Measurements from ENCODE around the gene TUT1.
"Not testable (repeated sequence)": the region's sequence is repeated elsewhere in the genome, so short reads cannot be mapped to it uniquely, and the experiment has no call there.

Gene TUT1, protein sequence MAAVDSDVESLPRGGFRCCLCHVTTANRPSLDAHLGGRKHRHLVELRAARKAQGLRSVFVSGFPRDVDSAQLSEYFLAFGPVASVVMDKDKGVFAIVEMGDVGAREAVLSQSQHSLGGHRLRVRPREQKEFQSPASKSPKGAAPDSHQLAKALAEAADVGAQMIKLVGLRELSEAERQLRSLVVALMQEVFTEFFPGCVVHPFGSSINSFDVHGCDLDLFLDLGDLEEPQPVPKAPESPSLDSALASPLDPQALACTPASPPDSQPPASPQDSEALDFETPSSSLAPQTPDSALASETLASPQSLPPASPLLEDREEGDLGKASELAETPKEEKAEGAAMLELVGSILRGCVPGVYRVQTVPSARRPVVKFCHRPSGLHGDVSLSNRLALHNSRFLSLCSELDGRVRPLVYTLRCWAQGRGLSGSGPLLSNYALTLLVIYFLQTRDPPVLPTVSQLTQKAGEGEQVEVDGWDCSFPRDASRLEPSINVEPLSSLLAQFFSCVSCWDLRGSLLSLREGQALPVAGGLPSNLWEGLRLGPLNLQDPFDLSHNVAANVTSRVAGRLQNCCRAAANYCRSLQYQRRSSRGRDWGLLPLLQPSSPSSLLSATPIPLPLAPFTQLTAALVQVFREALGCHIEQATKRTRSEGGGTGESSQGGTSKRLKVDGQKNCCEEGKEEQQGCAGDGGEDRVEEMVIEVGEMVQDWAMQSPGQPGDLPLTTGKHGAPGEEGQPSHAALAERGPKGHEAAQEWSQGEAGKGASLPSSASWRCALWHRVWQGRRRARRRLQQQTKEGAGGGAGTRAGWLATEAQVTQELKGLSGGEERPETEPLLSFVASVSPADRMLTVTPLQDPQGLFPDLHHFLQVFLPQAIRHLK

GRCh38 chr11:62591448-62592145, at the start of gene TUT1:
TUT1 (minus strand) TSS chr11:62591523; CDS start chr11:62591485, 38 bp downstream.
- DNase-seq (ENCODE audit: low read depth in 3 of 3, low spot score in 1 of 3) = peak; percentile 85 to 96 (median 94)

- DNase-seq (ENCODE audit: low read depth in 3 of 3, low spot score in 1 of 3) = no peak
These were observed 41.2 kb upstream of the TUT1 start for GRCh38 chr11:62632492-62632891.

DNA sequence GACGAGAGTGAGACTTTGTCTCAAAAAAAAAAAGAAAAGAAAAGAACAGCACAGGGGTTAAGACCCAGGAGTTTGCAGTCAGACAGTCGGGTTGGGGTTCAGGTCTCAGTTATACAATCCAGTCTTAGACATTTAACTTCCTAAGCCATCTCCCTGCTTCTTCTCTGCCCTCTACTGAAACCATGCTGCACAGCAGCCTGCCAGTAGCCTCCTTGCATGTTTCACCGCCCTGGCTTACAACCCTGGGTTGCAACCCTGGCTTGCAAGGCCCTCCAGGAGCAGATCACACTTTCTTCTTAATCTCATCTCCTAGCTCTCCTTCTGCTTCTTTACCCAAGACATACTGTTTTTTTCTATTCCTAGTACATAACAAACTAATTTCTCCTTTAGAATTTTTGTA, 36.4 kb upstream of the TUT1 start:
- DNase-seq (ENCODE audit: low read depth in 3 of 3, low spot score in 1 of 3) = no peak

GRCh38 chr11:62622476-62623089, 31.3 kb upstream of the TUT1 start:
- no peak for DNase-seq (ENCODE audit: low read depth in 3 of 3, low spot score in 1 of 3)

- peak; percentile 87 to 90 (median 89) for DNase-seq (ENCODE audit: low read depth in 3 of 3, low spot score in 1 of 3)
These were observed 30.5 kb upstream of the TUT1 start, which contains the start of gene B3GAT3 for GRCh38 chr11:62621567-62622470. B3GAT3 (minus strand) TSS chr11:62621986; CDS start chr11:62621947, 39 bp downstream.

GRCh38 chr11:62621027-62621566, 29.8 kb upstream of the TUT1 start:
- DNase-seq (ENCODE audit: low read depth in 3 of 3, low spot score in 1 of 3) = no peak

- DNase-seq (ENCODE audit: low read depth in 3 of 3, low spot score in 1 of 3) = not testable (repeated sequence)
These were observed 25.6 kb upstream of the TUT1 start for GRCh38 chr11:62616957-62617356.

GRCh38 chr11:62615521-62615920, 24.2 kb upstream of the TUT1 start:
- DNase-seq (ENCODE audit: low read depth in 3 of 3, low spot score in 1 of 3) = no peak

DNA sequence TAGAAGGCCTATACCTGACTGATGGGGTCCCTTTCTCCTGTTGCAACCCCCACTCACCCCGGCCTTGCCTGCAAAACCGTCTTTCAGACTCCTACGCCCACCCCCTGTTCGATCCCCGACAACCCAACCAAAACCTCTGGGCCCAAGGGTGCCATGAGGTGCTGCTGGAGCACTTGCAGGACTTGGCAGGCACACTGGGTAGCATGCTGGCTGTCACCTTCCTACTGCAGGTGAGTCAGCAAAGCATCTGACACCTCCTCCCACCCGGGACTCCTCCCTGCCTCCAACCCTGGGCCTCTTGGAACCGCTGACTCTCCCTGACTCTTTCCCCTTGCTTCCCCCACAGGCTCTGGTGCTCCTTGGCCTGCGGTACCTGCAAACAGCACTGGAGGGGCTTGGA, 23.0 kb upstream of the TUT1 start:
- DNase-seq (ENCODE audit: low read depth in 3 of 3, low spot score in 1 of 3) = no peak

- no peak for DNase-seq (ENCODE audit: low read depth in 3 of 3, low spot score in 1 of 3)
These were observed 22.0 kb upstream of the TUT1 start for GRCh38 chr11:62613291-62613778.

- DNase-seq (ENCODE audit: low read depth in 3 of 3, low spot score in 1 of 3) = peak; percentile 73 to 81 (median 79)
These were observed 21.3 kb upstream of the TUT1 start, which contains the start of the genes EML3 and ROM1 for GRCh38 chr11:62612366-62613290. EML3 (minus strand) TSS chr11:62612775; CDS start chr11:62612457, 318 bp downstream. ROM1 (plus strand) TSS chr11:62613257; CDS start chr11:62613282, 25 bp downstream.

DNA sequence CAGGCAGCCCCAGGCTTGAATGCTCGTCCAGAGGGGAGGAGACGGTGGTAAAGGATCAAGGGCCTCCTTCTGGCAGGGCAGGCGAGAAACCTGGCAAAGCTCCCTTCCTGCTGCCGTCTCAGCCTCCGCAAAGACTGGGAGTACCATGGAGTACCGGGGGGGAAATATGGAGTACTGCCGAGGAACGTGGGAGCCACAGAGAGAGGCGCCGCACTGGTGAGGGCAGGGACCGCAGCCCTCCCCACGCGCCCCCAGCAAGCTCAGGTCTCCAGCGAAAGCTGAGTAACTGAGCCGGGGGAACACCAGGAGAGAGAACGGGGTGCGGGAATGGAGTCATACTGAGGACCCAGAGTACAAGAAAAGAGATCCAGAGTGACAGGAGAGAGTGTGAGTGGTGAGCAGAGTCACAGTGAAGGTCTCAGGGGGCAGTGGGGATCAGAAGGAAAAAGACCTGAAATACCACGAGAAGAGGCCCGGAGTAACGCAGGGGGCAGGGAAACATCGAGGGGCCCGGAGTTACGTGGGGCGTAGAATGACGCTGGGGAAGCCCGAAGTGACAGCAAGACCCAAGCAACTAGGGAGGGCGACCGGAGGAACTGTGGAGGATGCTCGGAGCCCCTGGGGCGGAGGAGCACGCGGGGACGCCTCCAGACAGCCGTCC, 20.5 kb upstream of the TUT1 start:
- peak in 1 of 3 donors; percentile 41 for DNase-seq (ENCODE audit: low read depth in 3 of 3, low spot score in 1 of 3)

DNA sequence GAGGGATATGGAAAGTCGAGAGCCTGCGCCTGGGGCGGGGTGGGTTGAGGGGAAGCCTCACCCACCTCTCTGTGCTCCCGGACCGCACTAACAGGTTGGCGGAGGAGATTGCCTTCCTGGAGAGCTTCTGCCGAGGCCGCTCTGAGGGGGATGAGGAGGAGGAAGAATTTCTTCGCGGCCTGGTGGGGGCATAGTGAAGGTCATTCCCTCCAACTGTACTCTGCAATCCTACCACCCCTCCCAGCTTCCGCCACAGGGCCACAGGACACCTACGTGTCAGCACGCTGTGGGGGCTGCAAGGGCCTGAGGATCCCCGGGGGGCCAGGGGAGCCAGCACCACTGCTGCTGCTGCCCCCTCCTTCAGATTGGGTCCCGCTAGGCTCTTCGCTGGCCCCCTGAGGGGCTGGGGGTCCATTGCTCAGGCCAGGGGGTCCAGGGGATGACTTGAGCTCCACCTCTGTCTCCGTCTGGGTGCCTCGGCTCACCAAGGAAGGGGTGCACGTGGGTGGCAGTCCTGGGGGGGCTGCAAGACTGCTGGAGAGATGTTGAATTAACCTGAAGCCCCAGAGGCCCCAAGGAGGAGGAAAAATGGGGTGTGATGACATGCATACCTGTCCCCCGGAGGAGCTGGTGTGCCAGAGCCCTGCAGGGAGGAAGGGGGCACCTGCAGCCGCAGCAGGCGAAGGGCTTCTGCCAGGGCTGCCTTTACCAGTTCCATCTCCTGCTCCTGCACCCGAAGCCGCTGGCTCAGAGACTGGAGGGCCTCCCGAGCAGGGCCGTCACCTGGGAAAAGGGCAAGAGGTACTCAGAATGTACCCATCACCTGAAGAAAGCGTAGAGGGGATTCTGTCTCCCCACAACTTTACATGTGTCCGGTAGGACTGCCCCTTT, 19.7 kb upstream of the TUT1 start:
- no peak for DNase-seq (ENCODE audit: low read depth in 3 of 3, low spot score in 1 of 3)

GRCh38 chr11:62610403-62610802, 19.1 kb upstream of the TUT1 start:
- DNase-seq (ENCODE audit: low read depth in 3 of 3, low spot score in 1 of 3) = no peak

DNA sequence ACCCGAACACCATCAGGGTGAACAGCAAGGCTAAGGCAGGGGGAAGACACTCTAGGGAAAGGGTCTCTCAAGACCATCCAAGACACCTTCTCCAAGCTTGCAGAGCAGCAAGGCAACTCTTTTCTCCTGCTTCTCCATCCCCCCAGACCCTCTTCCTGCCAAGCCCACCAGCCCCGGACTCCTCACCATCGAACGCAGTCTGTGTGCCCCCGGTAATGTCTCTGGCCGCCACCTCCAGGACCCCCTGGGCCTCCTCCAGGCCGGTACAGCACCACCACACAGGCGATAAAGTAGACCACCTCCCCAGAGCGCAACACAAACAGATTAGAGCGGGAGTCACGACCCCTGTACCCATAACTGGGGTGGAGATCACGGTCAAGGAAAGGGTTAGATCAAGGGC, 17.5 kb upstream of the TUT1 start:
- no peak for DNase-seq (ENCODE audit: low read depth in 3 of 3, low spot score in 1 of 3)

DNA sequence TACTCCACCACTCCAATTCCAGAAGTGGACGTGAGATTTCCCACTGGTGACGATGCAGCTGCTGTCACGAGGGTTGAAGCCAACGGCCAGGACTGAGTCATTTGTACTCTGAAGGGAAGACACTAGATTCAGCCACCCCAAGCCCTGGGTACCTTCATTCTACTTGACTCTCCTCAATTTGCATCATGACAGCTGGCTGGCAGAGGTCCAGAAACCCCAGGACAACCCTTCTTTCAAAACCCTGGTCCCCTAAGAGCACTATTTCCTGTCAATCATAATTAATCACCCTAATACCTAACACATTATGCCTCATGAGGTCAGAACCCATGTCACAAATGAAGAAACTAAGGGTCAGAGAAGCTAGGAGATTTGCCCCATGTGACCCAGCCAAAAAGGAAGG, 16.4 kb upstream of the TUT1 start:
- no peak for DNase-seq (ENCODE audit: low read depth in 3 of 3, low spot score in 1 of 3)

DNA sequence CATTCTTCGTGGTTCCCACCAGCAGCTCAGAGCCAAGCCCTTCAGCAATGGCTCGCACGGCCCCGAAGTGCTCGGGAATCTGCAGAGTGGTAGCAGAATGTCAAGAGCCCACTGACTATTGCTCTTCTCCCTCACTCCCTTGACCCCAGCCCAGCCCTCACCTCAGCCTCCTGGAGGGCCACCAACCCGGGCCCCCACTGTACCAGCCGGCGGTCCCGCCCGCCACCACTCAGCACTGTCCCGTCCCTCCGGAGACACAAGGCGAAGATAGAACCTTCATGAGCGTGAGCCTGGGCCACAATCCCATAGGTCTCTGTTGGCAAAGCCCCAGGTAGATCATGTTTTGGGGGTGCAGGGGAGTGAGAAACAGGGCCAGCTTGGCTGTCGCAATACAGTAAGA, 14.6 kb upstream of the TUT1 start:
- no peak for DNase-seq (ENCODE audit: low read depth in 3 of 3, low spot score in 1 of 3)

Data from stimulated activated CD4-positive, alpha-beta T cell treated with anti-CD3 and anti-CD28 coated beads, TNF-alpha, amount 100 ng/mL, for 1 hour (primary cell).